SK-N-SH treated with all-trans-retinoic acid at 6 μM for 48 hours (cell line): ENCODE measurements around the gene IL16.

ENCODE experiments used
- ATAC-seq: fragments of 200-7000 bp; cut with Tn5 transposase; 3 replicates; pipeline ENCODE4 v1.9.1; 2020; ENCODE audit warnings: mild to moderate bottlenecking, moderate library complexity
- BACH2 ChIP-seq: fragments of 250-450 bp; sonication (Bioruptor Pico); IDR thresholded peaks from 2 replicates; pipeline ENCODE4 v1.9.0; 2021; ENCODE audit warnings: mild to moderate bottlenecking, borderline replicate concordance
- CREB5 ChIP-seq: fragments of 250-450 bp; sonication (Bioruptor Pico); IDR thresholded peaks from 2 replicates; pipeline ENCODE4 v1.5.1; 2020; ENCODE audit warnings: low read depth, mild to moderate bottlenecking, moderate library complexity
- CSRNP3 ChIP-seq: fragments of 250-450 bp; sonication (Bioruptor Pico); IDR thresholded peaks from 2 replicates; pipeline ENCODE4 v1.5.1; 2021; ENCODE audit warnings: mild to moderate bottlenecking, moderate library complexity
- ESRRG ChIP-seq: fragments of 250-450 bp; sonication (Bioruptor Pico); IDR thresholded peaks from 2 replicates; pipeline ENCODE4 v1.6.1; 2021; ENCODE audit warnings: mild to moderate bottlenecking
- GLIS3 ChIP-seq: fragments of 250-450 bp; sonication (Bioruptor Pico); IDR thresholded peaks from 2 replicates; pipeline ENCODE4 v1.5.0; 2020; ENCODE audit warnings: mild to moderate bottlenecking, moderate library complexity
- ISL1 ChIP-seq: fragments of 250-450 bp; sonication (Bioruptor Pico); IDR thresholded peaks from 2 replicates; pipeline ENCODE4 v2.1.2; 2022; ENCODE audit warnings: mild to moderate bottlenecking, moderate library complexity
- PATZ1 ChIP-seq: fragments of 250-450 bp; sonication (Bioruptor Pico); IDR thresholded peaks from 2 replicates; pipeline ENCODE4 v1.8.0; 2020; ENCODE audit warnings: mild to moderate bottlenecking, moderate library complexity, borderline replicate concordance
- POU6F1 ChIP-seq: fragments of 250-450 bp; sonication (Bioruptor Pico); IDR thresholded peaks from 2 replicates; pipeline ENCODE4 v1.8.0; 2021; ENCODE audit warnings: low read depth, mild to moderate bottlenecking, moderate library complexity, borderline replicate concordance
- PPARA ChIP-seq: fragments of 250-450 bp; sonication (Bioruptor Pico); IDR thresholded peaks from 2 replicates; pipeline ENCODE4 v1.5.0; 2020; ENCODE audit warnings: mild to moderate bottlenecking, borderline replicate concordance
- RARB ChIP-seq: fragments of 250-450 bp; sonication (Bioruptor Pico); IDR thresholded peaks from 2 replicates; pipeline ENCODE4 v1.8.0; 2021; ENCODE audit warnings: mild to moderate bottlenecking, moderate library complexity
- TCF4 ChIP-seq: fragments of 250-450 bp; sonication (Bioruptor Pico); IDR thresholded peaks from 2 replicates; pipeline ENCODE4 v1.8.0; 2021; ENCODE audit warnings: mild to moderate bottlenecking, moderate library complexity, borderline replicate concordance
- TOX ChIP-seq: fragments of 250-450 bp; sonication (Bioruptor Pico); IDR thresholded peaks from 2 replicates; pipeline ENCODE4 v1.8.0; 2021; ENCODE audit warnings: mild to moderate bottlenecking, moderate library complexity, borderline replicate concordance
- ZNF565 ChIP-seq: fragments of 450-650 bp; formaldehyde crosslinking; conservative IDR thresholded peaks from 2 replicates; pipeline ENCODE4 v1.5.0; 2020; ENCODE audit warnings: low read depth, mild to moderate bottlenecking, moderate library complexity
- ZNF70 ChIP-seq: fragments of 450-650 bp; formaldehyde crosslinking; IDR thresholded peaks from 2 replicates; pipeline ENCODE4 v1.5.0; 2020; ENCODE audit warnings: mild to moderate bottlenecking, moderate library complexity

The IL16 gene

GRCh38 chr15:81178365-81178764, 18.3 kb upstream of the IL16 start:
- no peak for TF ChIP-seq RARB (CRISPR knock-in tag)
- ATAC-seq: no peak

- no peak for TF ChIP-seq BACH2 (CRISPR knock-in tag)
- no peak for TF ChIP-seq ZNF70 (CRISPR knock-in tag)
- TF ChIP-seq PATZ1 (CRISPR knock-in tag): no peak
- TF ChIP-seq ISL1 (CRISPR knock-in tag): no peak
- no peak for TF ChIP-seq TCF4 (CRISPR knock-in tag)
Measured at GRCh38 chr15:81181220-81181619, 15.5 kb upstream of the IL16 start.

GRCh38 chr15:81182031-81182755, 14.5 kb upstream of the IL16 start:
- ATAC-seq: no peak

More at GRCh38 chr15:81181220-81181619, 15.5 kb upstream of the IL16 start:
- ATAC-seq: no peak

More at GRCh38 chr15:81182031-81182755, 14.5 kb upstream of the IL16 start:
- TF ChIP-seq ISL1 (CRISPR knock-in tag): no peak
- TF ChIP-seq ZNF70 (CRISPR knock-in tag): no peak
- TF ChIP-seq ESRRG (CRISPR knock-in tag): no peak
- TF ChIP-seq POU6F1 (CRISPR knock-in tag): no peak
- TF ChIP-seq CSRNP3 (CRISPR knock-in tag): no peak
- no peak for TF ChIP-seq TCF4 (CRISPR knock-in tag)
- no peak for TF ChIP-seq ZNF565 (CRISPR knock-in tag)
- TF ChIP-seq CREB5 (CRISPR knock-in tag): no peak
- TF ChIP-seq BACH2 (CRISPR knock-in tag): no peak
- TF ChIP-seq PATZ1 (CRISPR knock-in tag): no peak
- TF ChIP-seq TOX (CRISPR knock-in tag): no peak
- no peak for TF ChIP-seq RARB (CRISPR knock-in tag)
- no peak for TF ChIP-seq PPARA (CRISPR knock-in tag)
- no peak for TF ChIP-seq GLIS3 (CRISPR knock-in tag)
